ENCODE results near the gene ARMC7.
"Not testable (repeated sequence)": the region's sequence is repeated elsewhere in the genome, so short reads cannot be mapped to it uniquely, and the experiment has no call there.

The ARMC7 gene

DNA sequence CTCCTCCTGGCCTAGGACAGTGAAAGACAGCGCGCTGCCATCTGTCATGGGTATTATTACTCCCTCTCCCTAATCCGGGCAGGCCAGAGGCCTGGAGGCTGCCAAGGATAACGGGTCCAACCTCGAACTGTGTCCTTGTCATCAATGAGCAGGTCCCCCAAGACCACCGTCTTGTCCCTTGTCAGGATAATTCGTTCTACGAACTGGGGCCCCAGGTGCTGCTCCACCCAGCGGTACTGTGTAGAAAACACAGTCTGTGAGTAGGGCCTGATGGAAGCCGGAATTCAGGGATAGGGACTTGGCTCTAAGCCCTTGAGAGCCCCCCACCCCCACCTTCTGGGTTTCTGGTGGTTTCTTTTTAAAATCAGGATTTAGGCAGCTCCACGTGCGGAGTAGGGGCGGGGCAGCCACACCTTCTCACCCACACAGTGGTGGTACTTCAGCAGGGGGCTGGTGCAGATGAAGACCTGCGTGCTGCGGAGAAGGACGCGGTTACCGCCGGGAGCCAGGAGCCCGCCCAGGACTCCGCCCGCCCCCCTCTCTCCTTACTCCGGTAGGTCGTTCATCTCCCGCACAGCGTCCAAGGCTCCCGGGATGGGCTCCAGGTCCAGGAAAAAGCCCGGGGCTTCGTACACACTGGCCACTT lies 21.0 kb downstream of the ARMC7 start:
- TF ChIP-seq, protein P1, sequence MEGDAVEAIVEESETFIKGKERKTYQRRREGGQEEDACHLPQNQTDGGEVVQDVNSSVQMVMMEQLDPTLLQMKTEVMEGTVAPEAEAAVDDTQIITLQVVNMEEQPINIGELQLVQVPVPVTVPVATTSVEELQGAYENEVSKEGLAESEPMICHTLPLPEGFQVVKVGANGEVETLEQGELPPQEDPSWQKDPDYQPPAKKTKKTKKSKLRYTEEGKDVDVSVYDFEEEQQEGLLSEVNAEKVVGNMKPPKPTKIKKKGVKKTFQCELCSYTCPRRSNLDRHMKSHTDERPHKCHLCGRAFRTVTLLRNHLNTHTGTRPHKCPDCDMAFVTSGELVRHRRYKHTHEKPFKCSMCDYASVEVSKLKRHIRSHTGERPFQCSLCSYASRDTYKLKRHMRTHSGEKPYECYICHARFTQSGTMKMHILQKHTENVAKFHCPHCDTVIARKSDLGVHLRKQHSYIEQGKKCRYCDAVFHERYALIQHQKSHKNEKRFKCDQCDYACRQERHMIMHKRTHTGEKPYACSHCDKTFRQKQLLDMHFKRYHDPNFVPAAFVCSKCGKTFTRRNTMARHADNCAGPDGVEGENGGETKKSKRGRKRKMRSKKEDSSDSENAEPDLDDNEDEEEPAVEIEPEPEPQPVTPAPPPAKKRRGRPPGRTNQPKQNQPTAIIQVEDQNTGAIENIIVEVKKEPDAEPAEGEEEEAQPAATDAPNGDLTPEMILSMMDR (IDR thresholded peaks at IDR 0.05; ENCODE audit: borderline replicate concordance, insufficient read depth, low read depth, low read length) = peak; percentile 60; the same call in 1 of the 2 replicates

DNA sequence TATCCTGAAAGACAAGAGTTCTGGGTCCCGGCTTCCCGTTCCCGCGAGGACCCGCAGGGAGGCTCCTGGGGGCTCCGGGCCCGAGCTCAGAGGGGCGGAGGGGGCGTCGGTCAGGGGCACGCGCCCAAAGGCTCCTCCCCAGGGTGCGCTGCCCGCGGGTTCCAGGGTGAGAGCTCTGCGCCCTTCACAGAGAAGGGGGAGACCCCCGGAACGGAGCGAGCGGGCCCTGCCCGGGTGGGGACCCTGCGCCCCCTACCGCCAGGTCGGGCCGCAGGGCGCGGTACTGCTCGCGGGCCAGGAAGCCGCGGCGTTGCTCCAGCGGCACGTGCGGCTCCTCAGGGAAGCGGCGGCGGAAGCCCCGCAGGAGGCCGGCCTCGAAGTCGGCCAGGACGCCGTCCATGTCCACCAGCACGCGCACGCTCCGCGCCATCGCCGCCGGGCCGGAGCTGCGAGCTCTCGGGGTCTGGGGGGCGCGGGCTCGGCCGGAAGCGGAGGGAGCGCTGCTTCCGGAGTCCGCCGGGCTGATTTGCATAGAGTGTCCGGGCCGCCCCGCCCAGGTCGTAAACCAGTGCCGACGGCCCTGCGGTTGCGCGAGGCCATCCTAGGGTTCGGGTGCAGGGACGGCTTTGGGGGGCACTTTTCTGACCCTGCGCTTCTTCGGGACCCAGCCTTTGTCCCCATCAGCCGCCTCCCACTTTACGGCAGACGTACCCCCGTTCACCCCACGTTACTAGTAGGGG lies 21.7 kb downstream of the ARMC7 start, which contains the start of gene NT5C:
Gene NT5C, minus strand, starts transcription at position 465 of the 740 bp plus-strand sequence. Its CDS starts 35 bp downstream, at position 430.
- peak within 1 kb of the TSS; percentile 84 for H3K4me3 ChIP-seq (ENCODE audit: low read depth, low read length)
- TF ChIP-seq, protein P1 (IDR thresholded peaks at IDR 0.05; ENCODE audit: borderline replicate concordance, insufficient read depth, low read depth, low read length) = peak; percentile 86

More for the DNA sequence above, 21.0 kb downstream of the ARMC7 start:
- H3K4me3 ChIP-seq (ENCODE audit: low read depth, low read length) = peak overlapping the region; percentile 84

DNA sequence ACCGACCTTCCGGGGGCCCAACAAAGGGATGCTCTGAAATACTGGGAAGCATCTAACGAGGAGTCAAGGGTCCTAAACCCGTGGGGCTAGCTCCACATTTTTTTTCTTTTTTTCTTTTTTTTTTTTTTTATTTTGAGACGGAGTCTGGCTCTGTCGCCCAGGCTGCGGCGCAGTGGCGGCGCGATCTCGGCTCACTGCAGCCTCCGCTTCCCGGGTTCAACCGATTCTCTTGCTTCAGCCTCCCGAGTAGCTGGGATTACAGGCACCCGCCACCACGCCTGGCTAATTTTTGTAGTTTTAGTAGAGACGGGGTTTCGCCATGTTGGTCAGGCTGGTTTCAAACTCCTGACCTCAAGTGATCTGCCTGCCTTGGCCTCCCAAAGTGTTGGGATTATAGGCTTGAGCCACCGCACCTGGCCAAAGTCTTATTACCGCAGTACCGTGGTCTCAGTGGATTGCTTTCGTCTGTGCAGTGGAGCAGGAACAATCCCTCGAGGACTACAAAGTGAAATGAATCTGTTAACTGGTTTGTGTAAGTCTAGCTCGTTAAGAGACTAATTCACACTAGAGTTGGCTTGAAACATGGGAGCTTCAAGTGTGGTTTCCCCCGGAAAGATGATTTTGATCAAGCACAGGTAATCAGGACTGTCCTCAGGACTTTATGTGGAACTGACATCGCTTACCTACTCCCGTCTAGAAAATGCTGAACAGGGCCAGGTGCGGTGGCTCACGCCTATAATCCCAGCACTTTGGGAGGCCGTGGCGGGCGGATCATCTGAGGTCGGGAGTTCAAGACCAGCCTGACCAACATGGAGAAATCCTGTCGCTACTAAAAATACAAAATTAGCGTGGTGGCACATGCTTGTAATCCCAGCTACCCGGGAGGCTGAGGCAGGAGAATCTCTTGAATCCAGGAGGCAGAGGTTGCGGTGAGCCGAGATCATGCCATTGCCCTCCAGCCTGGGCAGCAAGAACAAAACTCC lies 22.5 kb downstream of the ARMC7 start:
- H3K4me3 ChIP-seq (ENCODE audit: low read depth, low read length) = peak overlapping the region; percentile 84

DNA sequence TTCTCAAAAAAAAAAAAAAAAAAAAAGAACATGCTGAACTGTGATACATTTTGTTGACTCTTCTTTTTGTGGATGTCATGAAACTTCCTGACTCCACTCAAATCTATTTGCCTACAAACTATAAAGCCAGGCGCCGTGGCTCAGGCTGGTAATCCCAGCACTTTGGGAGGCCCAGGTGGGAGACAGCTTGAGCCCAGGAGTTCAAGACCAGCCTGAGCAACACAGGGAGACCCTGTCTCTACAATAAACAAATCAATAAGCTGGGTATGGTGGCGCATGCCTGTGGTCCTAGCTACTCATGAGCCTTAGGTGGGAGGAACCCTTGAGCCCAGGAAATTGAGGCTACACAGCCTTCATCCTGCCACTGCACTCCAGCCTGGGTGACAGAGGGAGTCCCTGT lies 23.2 kb downstream of the ARMC7 start:
- H3K4me3 ChIP-seq (ENCODE audit: low read depth, low read length) = no peak overlapping the region
- TF ChIP-seq, protein P1 (IDR thresholded peaks at IDR 0.05; ENCODE audit: borderline replicate concordance, insufficient read depth, low read depth, low read length) = no peak

DNA sequence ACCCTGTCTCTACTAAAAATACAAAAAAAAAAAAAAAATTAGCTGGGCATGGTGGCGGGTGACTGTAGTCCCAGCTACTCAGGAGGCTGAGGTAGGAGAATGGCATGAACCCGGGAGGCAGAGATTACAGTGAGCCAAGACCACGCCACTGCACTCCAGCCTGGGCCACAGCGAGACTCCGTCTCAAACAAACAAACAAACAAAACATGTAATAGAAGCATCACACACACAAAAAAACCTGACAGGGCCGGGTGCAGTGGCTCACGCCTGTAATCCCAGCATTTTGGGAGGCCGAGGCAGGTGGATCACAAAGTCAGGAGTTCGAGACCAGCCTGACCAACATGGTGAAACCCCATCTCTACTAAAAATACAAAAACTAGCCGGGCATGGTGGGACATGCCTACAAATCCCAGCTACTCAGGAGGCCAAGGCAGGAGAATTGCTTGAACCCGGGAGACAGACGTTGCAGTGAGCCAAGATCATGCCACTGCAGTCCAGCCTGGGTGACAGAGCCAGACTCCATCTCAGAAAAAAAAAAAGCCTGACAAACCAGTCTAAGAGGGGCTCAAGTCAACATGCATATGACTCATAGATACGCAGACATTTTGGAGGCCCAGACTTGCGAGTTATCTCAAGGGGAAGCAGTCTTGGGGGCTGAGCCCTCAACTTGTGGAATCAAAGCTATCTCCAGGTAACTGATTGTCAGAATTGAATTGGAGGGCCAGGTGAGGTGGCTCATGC lies 24.0 kb downstream of the ARMC7 start:
- H3K4me3 ChIP-seq (ENCODE audit: low read depth, low read length) = not testable (repeated sequence)

DNA sequence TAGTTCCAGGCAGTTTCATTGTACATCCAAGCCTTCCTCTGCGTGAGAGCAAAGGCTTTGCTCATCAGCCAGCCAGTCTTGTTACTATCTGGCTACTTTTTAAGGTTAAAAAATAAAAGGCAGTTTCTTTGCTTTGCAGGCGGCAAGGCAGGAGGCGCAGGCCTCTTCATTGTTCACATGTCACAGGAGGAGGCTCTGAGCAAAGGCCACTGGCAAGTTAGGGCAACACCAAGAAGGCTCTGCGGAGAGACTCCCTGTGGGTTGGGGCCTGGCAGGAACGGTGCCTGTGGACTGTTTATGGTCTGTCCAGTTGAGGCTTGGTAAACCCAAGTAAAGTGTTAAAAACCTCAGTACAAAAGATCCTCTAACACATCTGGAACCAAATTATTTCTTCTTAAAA lies 25.7 kb downstream of the ARMC7 start:
- TF ChIP-seq, protein P1 (IDR thresholded peaks at IDR 0.05; ENCODE audit: borderline replicate concordance, insufficient read depth, low read depth, low read length) = no peak
- H3K4me3 ChIP-seq (ENCODE audit: low read depth, low read length) = no peak overlapping the region

DNA sequence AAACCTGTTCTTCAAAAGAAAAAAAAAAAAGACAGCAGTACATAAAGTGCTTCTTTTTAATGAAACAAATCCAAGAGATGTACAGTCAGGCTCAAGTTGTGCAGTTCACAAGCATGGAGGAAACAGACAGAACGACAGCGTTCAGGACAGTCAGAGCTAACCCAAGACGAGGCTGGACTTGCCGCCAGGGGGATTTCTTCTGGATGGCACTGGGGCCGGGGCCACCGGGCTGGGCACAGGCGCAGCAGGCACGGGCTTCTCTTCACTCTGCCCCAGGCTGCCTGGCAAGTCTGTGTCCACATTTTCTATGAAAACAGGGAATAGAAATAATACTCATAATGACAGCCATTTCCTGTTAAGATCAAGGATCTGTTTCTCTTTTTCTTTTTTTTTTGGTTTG lies 26.2 kb downstream of the ARMC7 start:
- H3K4me3 ChIP-seq (ENCODE audit: low read depth, low read length) = no peak overlapping the region
- TF ChIP-seq, protein P1 (IDR thresholded peaks at IDR 0.05; ENCODE audit: borderline replicate concordance, insufficient read depth, low read depth, low read length) = no peak

DNA sequence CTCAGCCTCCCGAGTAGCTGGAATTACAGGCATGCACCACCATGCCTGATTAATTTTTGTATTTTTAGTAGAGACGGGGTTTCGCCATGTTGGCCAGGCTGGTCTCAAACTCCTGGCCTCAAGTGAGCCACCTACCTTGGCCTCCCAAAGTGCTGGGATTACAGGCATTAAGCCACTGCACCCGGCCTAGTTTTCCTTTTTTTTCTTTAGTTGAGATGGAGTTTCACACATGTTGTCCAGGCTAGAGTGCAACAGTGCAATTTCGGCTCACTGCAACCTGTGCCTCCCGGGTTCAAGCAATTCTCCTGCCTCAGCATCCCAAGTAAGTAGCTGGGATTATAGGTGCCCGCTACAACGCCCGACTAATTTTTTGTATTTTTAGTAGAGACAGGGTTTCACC lies 28.0 kb downstream of the ARMC7 start:
- H3K4me3 ChIP-seq (ENCODE audit: low read depth, low read length) = not testable (repeated sequence)

Measured in GM12875 (cell line).